Measurements from ENCODE around the gene PPIF. TPM values are rescaled to one million over a fixed set of nuclear protein-coding genes. Genes with fewer than 3 reads are reported as not detected.

PPIF gene
- total RNA-seq, 1 donor from 2014 or later = 27.1 TPM

DNA sequence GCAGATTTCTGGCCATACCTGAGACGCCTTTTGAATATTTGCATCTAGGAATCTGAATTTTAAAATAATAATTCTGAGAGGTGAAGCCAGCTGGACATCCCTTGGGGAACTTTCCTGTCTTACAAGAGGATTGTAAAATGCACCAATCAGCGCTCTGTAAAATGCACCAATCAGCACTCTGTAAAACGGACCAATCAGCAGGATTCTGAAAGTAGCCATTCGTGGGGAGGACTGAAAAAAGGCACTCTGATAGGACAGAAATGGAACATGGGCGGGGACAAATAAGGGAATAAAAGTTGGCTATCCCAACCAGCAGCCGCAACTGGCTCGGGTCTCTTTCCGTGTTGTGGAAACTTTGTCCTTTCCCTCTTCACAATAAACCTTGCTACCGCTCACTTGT lies 9.9 kb downstream of the PPIF start:
- no peak overlapping the region for H3K4me2 ChIP-seq
- no peaks in the 10 kb centered on the region for H3K27me3 ChIP-seq
- H3K4me1 ChIP-seq = no peaks in the 10 kb centered on the region
- Mint-ChIP-seq H3K27ac (no peak overlapping the region), H3K4me1 (no peaks in the 10 kb centered on the region), H3K27me3 (ENCODE audit: insufficient read depth, low read depth) (no peaks in the 10 kb centered on the region), H3K4me3 (no peak overlapping the region), H3K9me3 (peaks cover 2% of the 10 kb centered on the region), H3K36me3 (peaks cover 35% of the 10 kb centered on the region)
- no peak overlapping the region for H2AFZ ChIP-seq (replicated peaks)
- H3F3A ChIP-seq (ENCODE audit: low read depth) = no peaks in the 10 kb centered on the region
- no peaks in the 10 kb centered on the region for H4K20me1 ChIP-seq (ENCODE audit: low read depth)
- no peaks in the 10 kb centered on the region for H3K36me3 ChIP-seq
- TF ChIP-seq EZH2phosphoT487 (IDR thresholded peaks at IDR 0.05) = no peak
- no peak for DNase-seq (ENCODE audit: low spot score)
- H3K9ac ChIP-seq = no peak overlapping the region
- H3K4me3 ChIP-seq = no peak overlapping the region
- no peaks in the 10 kb centered on the region for H3K9me3 ChIP-seq (ENCODE audit: low read depth)
- no peak overlapping the region for H3K27ac ChIP-seq
- H3K79me2 ChIP-seq (ENCODE audit: low read depth) = no peaks in the 10 kb centered on the region

DNA sequence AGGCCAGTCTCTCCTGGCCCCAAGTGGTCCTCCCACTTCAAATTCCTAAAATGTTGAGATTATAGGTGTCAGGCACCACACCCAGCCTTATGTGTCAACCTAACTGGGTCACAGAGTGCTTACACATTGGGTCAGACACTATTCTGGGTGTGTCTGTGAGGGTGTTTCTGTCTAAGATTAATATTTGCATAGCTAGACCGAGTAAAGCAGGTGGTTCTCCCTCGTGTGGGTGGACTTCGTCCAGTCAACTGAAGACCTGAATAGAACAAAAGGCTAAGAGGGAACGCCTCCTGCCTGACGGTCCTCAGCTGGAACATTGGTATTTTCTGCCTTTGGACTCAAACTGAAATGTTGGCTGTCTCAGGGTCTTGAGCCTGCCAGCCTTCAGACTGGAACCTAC lies 11.5 kb downstream of the PPIF start:
- Histone ChIP-seq H3K79me2 (ENCODE audit: low read depth) (no peaks in the 10 kb centered on the region), H3K27ac (no peak overlapping the region), H3K27me3 (no peaks in the 10 kb centered on the region), H3K4me2 (no peak overlapping the region), H3F3A (ENCODE audit: low read depth) (no peaks in the 10 kb centered on the region), H3K4me1 (no peaks in the 10 kb centered on the region), H3K36me3 (no peaks in the 10 kb centered on the region), H2AFZ (replicated peaks) (no peak overlapping the region), H3K9me3 (ENCODE audit: low read depth) (no peaks in the 10 kb centered on the region), H3K9ac (no peak overlapping the region), H4K20me1 (ENCODE audit: low read depth) (no peaks in the 10 kb centered on the region), H3K4me3 (no peak overlapping the region)
- TF ChIP-seq EZH2phosphoT487 (IDR thresholded peaks at IDR 0.05) (no peak), EZH2 (IDR thresholded peaks at IDR 0.05) (no peak)
- TF ChIP-seq, protein P1, sequence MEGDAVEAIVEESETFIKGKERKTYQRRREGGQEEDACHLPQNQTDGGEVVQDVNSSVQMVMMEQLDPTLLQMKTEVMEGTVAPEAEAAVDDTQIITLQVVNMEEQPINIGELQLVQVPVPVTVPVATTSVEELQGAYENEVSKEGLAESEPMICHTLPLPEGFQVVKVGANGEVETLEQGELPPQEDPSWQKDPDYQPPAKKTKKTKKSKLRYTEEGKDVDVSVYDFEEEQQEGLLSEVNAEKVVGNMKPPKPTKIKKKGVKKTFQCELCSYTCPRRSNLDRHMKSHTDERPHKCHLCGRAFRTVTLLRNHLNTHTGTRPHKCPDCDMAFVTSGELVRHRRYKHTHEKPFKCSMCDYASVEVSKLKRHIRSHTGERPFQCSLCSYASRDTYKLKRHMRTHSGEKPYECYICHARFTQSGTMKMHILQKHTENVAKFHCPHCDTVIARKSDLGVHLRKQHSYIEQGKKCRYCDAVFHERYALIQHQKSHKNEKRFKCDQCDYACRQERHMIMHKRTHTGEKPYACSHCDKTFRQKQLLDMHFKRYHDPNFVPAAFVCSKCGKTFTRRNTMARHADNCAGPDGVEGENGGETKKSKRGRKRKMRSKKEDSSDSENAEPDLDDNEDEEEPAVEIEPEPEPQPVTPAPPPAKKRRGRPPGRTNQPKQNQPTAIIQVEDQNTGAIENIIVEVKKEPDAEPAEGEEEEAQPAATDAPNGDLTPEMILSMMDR (IDR thresholded peaks at IDR 0.05) = no peak
- Mint-ChIP-seq H3K9me3 (peaks cover 5% of the 10 kb centered on the region), H3K27me3 (ENCODE audit: insufficient read depth, low read depth) (no peaks in the 10 kb centered on the region), H3K27ac (no peak overlapping the region), H3K36me3 (peaks cover 24% of the 10 kb centered on the region), H3K4me3 (no peak overlapping the region), H3K4me1 (no peaks in the 10 kb centered on the region)
- no peak for DNase-seq (ENCODE audit: low spot score)

DNA sequence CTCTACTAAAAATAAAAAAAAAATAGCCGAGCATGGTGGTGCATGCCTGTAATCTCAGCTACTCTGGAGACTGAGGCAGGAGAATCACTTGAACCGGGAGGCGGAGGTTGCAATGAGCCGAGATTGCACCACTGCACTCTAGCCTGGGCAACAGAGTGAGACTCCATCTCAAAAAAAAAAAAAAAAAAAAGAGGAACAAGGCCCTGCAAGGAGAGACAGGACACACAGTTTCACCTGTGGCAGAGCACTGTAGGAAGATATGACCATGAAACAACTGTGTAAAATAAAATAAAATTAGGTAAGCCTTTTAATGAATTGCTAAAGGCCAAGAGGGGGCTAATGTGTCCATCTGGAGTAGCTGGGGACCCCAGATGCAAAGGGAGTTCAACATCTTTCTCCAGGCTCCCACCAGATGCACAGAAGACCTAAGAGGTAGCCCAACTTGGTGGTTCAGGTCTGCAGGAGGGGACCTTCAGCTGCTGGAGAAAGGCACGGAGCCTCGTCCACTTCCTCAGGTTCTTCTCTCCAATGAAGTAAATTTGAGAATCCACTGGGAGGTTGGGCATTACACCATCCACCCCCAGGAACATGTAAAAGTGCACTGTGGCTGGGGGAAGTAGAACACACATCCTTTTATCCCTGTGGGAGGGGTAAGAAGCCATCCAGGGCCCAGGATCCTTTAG lies 12.7 kb downstream of the PPIF start:
- no peak overlapping the region for H3K4me3 ChIP-seq
- no peak overlapping the region for H2AFZ ChIP-seq (replicated peaks)
- no peaks in the 10 kb centered on the region for H3F3A ChIP-seq (ENCODE audit: low read depth)
- peaks cover 5% of the 10 kb centered on the region for H3K9me3 Mint-ChIP-seq
- no peaks in the 10 kb centered on the region for H3K27me3 ChIP-seq
- no peaks in the 10 kb centered on the region for H3K4me1 Mint-ChIP-seq
- H3K27me3 Mint-ChIP-seq (ENCODE audit: insufficient read depth, low read depth) = no peaks in the 10 kb centered on the region
- H3K36me3 ChIP-seq = no peaks in the 10 kb centered on the region
- H3K79me2 ChIP-seq (ENCODE audit: low read depth) = no peaks in the 10 kb centered on the region
- no peaks in the 10 kb centered on the region for H3K9me3 ChIP-seq (ENCODE audit: low read depth)
- no peak overlapping the region for H3K27ac ChIP-seq
- H3K36me3 Mint-ChIP-seq = peaks cover 13% of the 10 kb centered on the region
- no peak for DNase-seq (ENCODE audit: low spot score)
- no peak overlapping the region for H3K27ac Mint-ChIP-seq
- no peaks in the 10 kb centered on the region for H4K20me1 ChIP-seq (ENCODE audit: low read depth)
- no peaks in the 10 kb centered on the region for H3K4me1 ChIP-seq
- TF ChIP-seq, protein P1 (IDR thresholded peaks at IDR 0.05) = no peak
- TF ChIP-seq EZH2phosphoT487 (IDR thresholded peaks at IDR 0.05) = no peak
- no peak for TF ChIP-seq EZH2 (IDR thresholded peaks at IDR 0.05)
- H3K4me2 ChIP-seq = no peak overlapping the region
- H3K4me3 Mint-ChIP-seq = no peak overlapping the region
- H3K9ac ChIP-seq = no peak overlapping the region

DNA sequence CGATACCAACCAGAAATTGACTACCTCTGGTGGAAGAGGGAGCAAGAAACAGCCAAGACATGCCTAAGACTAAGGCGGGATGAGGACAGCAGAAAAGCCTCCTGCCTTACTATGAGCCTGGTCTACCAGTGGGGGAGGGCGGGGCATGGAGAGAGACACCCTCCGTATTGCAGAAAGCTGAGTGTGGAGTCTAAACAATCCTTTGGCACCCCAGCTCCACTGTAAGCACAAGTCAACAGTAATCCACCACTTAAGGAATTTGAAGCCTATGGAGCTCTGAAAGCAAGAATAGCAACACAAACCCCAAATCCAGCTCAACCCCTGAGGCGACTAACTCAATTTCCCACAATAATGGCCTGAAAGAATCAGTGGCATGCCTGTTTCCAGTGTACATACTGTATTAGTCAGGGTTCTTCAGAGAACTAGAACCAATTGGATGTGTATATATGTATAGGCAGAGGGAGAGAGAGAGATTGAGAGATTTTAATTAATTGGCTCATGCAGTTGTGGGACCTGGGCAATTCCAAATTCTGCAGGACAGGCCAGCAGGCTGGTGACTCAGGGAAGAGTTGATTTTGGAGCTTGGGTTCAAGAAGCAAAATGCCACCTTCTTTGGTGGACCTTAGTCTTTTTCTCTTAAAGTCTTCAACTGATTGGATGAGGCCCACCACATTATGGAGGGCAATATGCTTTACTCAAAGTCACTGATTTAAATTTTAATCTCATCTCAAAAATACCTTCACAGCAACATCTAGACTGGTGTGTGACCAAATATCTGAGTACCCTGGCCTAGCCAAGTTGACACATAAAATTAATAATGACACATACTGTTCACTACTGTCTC lies 13.5 kb downstream of the PPIF start:
- Mint-ChIP-seq H3K27ac (no peak overlapping the region), H3K27me3 (ENCODE audit: insufficient read depth, low read depth) (no peaks in the 10 kb centered on the region), H3K4me1 (no peaks in the 10 kb centered on the region), H3K9me3 (peaks cover 5% of the 10 kb centered on the region), H3K4me3 (no peak overlapping the region), H3K36me3 (peaks cover 5% of the 10 kb centered on the region)
- H3K9ac ChIP-seq = no peak overlapping the region
- no peaks in the 10 kb centered on the region for H3K9me3 ChIP-seq (ENCODE audit: low read depth)
- H3K4me3 ChIP-seq = no peak overlapping the region
- DNase-seq (ENCODE audit: low spot score) = no peak
- no peak overlapping the region for H2AFZ ChIP-seq (replicated peaks)
- TF ChIP-seq, protein P1 (IDR thresholded peaks at IDR 0.05) = no peak
- TF ChIP-seq EZH2 (IDR thresholded peaks at IDR 0.05) = no peak
- TF ChIP-seq EZH2phosphoT487 (IDR thresholded peaks at IDR 0.05) = no peak
- H3K36me3 ChIP-seq = no peaks in the 10 kb centered on the region
- H3F3A ChIP-seq (ENCODE audit: low read depth) = no peaks in the 10 kb centered on the region
- no peaks in the 10 kb centered on the region for H4K20me1 ChIP-seq (ENCODE audit: low read depth)
- no peaks in the 10 kb centered on the region for H3K4me1 ChIP-seq
- no peak overlapping the region for H3K27ac ChIP-seq
- peaks cover 5% of the 10 kb centered on the region for H3K27me3 ChIP-seq
- no peak overlapping the region for H3K4me2 ChIP-seq
- no peaks in the 10 kb centered on the region for H3K79me2 ChIP-seq (ENCODE audit: low read depth)

Data from neural progenitor cell (in vitro differentiated cells).